Prostate gland (tissue), 2 donors: ENCODE results near the gene TBX4.

Experiments
- POLR2A ChIP-seq: fragments of 450-650 bp; IDR thresholded peaks from one replicate; pipeline ENCODE4 v1.6.1; 2016; ENCODE audit warnings: antibody characterized with exemption, mild to moderate bottlenecking
- POLR2AphosphoS5 ChIP-seq: sonication (generic); formaldehyde crosslinking; IDR thresholded peaks from one replicate; pipeline ENCODE4 v1.6.1; 2017; ENCODE audit warnings: antibody characterized with exemption
- TF ChIP-seq, protein P1 (sequence below), 4 experiments: fragments of 200-600 bp in 2 of 4; fragments of 450-650 bp in 2 of 4; sonication (generic) in 2 of 4; IDR thresholded peaks; 1 replicate in 3 of 4; 2 replicates in 1 of 4; pipeline ENCODE4 v1.5.1; 2016 to 2019; ENCODE audit warnings: antibody characterized with exemption in 4 of 4, mild to moderate bottlenecking in 2 of 4, moderate library complexity in 2 of 4

GRCh38 chr17:61507383-61508066 lies 55.3 kb downstream of the TBX4 start:
- TF ChIP-seq POLR2AphosphoS5 = no peak
- TF ChIP-seq POLR2A = no peak
- TF ChIP-seq, protein P1, sequence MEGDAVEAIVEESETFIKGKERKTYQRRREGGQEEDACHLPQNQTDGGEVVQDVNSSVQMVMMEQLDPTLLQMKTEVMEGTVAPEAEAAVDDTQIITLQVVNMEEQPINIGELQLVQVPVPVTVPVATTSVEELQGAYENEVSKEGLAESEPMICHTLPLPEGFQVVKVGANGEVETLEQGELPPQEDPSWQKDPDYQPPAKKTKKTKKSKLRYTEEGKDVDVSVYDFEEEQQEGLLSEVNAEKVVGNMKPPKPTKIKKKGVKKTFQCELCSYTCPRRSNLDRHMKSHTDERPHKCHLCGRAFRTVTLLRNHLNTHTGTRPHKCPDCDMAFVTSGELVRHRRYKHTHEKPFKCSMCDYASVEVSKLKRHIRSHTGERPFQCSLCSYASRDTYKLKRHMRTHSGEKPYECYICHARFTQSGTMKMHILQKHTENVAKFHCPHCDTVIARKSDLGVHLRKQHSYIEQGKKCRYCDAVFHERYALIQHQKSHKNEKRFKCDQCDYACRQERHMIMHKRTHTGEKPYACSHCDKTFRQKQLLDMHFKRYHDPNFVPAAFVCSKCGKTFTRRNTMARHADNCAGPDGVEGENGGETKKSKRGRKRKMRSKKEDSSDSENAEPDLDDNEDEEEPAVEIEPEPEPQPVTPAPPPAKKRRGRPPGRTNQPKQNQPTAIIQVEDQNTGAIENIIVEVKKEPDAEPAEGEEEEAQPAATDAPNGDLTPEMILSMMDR (IDR thresholded peaks at IDR 0.05) = no peak
